ENCODE results near the gene TNC. TPM values are rescaled to one million over a fixed set of nuclear protein-coding genes. Genes with fewer than 3 reads are reported as not detected.

Gene TNC
- total RNA-seq, 1 donor from 2014 or later: 425 TPM

GRCh38 chr9:115013998-115014397, 104.0 kb downstream of the TNC start:
- DNase-seq (ENCODE audit: low read depth): peak; percentile 64

DNA sequence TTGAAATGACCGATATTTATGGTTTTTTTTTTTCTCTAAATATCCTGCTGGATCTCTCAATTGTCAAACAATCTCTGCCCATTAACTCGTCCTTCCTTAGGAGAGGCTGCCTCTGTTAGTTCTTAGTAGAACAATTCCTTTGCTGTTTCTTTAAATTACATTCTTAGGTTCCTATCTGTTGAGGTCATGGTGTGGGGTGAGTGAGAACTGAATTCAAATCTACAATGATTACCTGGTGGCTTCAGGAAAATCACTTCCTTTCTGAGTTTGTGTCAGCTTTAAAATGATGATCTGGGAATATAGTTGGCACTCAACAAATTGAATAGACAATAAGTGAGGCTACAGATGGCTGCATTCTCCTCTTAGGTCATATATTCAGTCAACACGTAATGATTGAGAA, 105.5 kb downstream of the TNC start:
- DNase-seq (ENCODE audit: low read depth): no peak

- no peak for DNase-seq (ENCODE audit: low read depth)
Observed at GRCh38 chr9:115010874-115011273, 107.1 kb downstream of the TNC start.

- peak; percentile 88 for DNase-seq (ENCODE audit: low read depth)
Observed at GRCh38 chr9:115008536-115009270, 109.3 kb downstream of the TNC start.

- peak; percentile 54 for DNase-seq (ENCODE audit: low read depth)
Observed at GRCh38 chr9:115006660-115007059, 111.3 kb downstream of the TNC start.

DNA sequence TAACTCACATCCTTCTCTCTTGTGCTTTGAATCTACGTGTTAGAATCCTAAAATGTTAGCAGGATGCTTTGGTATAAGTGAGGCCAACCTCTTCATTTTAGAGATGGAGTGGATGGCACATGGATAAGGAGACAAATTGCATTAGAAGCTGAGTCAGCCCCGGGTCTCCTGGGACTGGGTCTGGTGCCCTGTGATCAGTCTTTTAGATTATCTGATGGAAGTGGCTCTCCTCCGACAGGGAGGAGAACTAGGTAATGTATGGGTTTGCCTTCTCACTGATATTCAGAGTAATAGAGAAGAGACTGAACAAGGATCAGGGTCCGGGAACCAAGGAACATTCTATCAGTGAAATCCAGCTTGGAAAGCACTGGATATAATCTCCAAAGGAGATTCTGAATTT, 112.6 kb downstream of the TNC start:
- no peak for DNase-seq (ENCODE audit: low read depth)

- DNase-seq (ENCODE audit: low read depth): no peak
Observed at GRCh38 chr9:115004545-115004944, 113.4 kb downstream of the TNC start.

DNA sequence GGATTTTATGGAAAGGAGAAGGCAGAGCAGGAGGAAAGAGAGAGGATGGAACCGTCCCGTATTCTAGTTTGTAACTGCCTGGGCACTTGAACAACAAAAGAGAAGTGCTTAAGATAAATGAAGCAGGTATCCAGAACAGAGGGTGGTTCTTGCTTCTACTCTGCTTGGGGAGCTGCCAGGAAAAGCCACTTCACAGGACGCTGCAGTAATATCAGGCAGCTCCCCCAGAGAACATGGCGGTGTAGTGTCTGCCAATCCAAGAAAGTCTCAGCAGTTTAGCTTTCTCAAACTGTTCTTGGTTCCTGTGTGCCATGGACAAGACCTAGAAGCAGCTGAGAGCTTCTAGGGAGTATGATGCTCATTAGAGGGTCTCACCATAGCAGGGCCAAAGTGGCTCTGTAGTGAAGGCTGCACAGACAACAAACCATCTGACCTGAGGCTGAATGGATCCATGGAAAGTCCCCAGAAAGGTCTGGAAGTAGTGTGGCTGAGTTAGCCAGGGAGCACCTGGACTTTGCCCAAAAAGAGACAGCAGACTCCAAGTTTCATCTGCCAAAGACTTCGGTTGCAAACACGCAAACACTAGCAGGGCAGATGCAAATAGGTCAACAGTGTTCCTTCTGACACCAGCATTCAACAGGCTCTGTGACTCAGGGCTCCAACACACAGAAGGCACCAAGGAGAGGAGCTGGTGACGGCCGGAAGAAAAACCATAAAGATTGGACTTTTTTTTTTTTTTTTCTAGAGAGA, 115.4 kb downstream of the TNC start:
- no peak for DNase-seq (ENCODE audit: low read depth)

DNA sequence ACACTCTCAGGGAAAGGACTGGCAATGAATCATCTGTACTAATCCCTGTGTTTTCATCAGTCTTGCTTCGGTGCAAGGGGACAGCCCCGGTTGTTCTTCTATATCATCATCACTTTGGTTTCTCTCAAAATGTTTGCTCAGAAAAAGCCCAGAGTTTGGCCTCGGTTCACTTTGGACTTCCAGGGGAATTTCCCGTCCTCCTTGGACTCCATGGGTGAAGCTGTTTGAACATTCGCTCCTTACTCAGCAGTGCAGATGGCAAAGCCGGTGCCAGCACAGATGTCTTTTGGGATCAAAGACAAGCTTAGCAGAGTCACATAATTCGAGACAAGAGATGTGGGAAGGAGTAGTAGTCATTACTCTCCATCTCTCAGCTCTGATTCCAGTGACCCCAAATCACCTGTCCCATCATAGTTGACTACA, 117.7 kb downstream of the TNC start:
- no peak for DNase-seq (ENCODE audit: low read depth)

DNA sequence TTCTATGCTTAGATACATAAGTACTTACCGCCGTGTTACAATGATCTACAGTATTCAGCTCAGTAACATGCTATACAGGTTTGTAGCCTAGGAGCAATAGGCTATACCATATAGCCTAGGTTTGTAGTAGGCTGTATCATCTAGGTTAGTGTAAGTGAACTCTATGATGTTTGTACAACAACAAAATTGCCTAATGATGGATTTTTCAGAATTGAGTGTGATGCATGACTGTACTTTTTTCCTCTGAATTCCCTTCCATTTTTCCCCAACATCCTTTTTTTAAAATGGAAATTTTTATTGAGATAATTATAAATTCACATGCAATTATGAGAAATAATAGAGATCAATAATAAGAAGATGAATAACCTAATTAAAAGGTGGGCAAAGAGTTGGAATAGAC, 119.6 kb downstream of the TNC start:
- no peak for DNase-seq (ENCODE audit: low read depth)

DNA sequence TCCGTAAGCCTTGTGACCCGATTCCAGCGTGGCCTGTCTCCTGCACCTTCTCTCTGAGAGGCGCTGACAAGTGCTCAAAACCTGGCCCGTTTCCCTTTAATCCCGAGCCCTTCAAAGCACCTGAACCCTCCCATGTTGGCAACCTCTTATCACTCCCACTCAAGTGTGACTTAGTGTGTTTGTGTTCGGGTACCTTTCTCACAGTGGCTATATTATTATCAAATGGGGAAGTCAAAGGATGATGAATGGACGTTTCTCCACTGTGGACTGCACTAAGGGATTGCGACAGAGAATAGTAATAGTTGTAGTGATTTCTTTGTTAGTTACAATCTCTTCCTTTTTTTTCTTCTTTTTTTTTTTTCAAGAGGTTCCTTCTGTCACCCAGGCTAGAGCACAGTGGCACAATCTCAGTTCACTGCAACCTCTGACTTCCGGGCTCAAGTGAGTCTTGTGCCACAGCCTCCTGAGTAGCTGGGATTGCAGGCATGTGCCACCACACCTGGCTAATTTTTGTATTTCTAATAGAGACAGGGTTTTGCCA, 122.2 kb downstream of the TNC start:
- DNase-seq (ENCODE audit: low read depth): no peak

GRCh38 chr9:114994768-114995167, 123.2 kb downstream of the TNC start:
- no peak for DNase-seq (ENCODE audit: low read depth)

GRCh38 chr9:114991861-114992260, 126.1 kb downstream of the TNC start:
- DNase-seq (ENCODE audit: low read depth): no peak

DNA sequence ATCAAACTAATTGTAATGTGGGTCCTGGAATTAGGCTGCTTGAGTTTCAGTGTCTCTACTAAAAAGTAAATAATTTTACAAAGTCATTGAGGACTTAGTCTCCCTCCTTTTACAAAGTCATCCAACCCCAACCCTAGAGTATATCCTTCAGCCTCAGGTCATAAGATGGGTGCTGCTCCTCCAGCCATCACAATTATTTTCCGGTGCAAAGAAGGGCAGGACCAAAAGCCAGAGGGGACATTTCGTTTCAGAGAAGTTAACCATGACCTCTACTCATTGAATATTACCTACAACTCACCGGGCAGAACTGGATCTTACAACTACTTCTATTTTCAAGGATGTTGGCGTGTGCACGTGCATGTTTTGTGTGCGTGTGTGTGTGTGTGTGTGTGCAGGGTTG, 127.1 kb downstream of the TNC start:
- DNase-seq (ENCODE audit: low read depth): no peak

- DNase-seq (ENCODE audit: low read depth): no peak
Observed at GRCh38 chr9:114989600-114990410, 128.2 kb downstream of the TNC start.

GRCh38 chr9:114988962-114989599, 128.9 kb downstream of the TNC start:
- peak; percentile 69 for DNase-seq (ENCODE audit: low read depth)

- no peak for DNase-seq (ENCODE audit: low read depth)
Observed at GRCh38 chr9:114987116-114987515, 130.8 kb downstream of the TNC start.

- no peak for DNase-seq (ENCODE audit: low read depth)
Observed at GRCh38 chr9:114985959-114986501, 131.9 kb downstream of the TNC start.

- peak; percentile 23 for DNase-seq (ENCODE audit: low read depth)
Observed at GRCh38 chr9:114981063-114981462, 136.9 kb downstream of the TNC start.

DNA sequence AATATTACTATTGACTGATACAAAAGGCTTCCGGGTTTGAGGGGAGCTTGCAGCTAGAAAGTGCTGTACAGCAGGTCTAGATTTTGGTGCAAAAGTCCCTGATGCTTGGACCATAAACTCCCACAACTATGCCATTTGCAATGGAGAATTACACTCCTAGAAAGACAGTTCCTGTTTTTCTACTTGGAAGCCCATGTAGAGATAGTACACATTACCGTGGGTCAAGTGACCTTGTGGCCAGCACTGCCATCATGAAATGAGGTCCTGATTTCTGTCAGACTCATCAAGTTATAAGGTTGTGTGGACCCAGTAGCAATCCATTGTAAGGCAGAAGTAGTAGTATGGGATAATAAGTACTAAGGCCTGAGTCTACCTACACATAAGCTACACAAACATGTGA, 144.7 kb downstream of the TNC start:
- DNase-seq (ENCODE audit: low read depth): no peak

DNA sequence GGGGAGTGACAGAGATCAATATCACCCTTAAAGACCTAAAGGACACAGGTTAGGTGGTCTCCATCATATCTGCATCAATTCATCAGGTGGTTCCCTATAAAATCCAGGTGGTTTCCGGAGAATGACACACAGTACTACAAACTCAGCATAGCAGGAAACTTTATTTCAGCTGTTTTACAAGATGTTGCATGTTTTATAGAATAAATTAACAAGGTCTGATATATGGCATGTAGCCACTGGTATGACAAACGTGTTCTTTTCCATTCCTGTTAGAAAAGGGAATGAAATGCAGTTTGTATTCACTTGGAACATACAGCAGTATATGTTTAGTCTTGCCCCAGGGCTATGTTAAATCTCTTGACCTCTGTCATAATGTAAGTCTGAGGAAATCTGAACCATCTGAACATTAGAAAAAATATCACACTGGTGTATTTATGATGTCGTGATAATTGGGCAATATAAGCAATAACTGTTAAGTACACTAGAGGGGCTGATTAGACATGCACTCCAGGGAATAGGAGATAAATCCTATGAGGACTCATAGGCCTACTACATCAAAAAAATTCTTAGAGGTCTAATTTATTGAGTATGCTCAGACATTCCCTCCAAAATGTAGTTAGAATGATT, 145.3 kb downstream of the TNC start:
- DNase-seq (ENCODE audit: low read depth): no peak
